ENCODE data around the gene SPOCK2. TPM values are rescaled to one million over a fixed set of nuclear protein-coding genes. Genes with fewer than 3 reads are reported as not detected.

SPOCK2 gene
- total RNA-seq, 2 experiments from 2014 or later = 423 to 424 TPM

- no peak for DNase-seq
- Mint-ChIP-seq H3K27ac (no peak overlapping the region), H3K4me3 (no peak overlapping the region), H3K9me3 (no peaks in the 10 kb centered on the region), H3K4me1 (peaks cover 52% of the 10 kb centered on the region), H3K27me3 (no peaks in the 10 kb centered on the region), H3K36me3 (ENCODE audit: low read depth) (peaks cover 34% of the 10 kb centered on the region)
- ChIA-PET CTCF (interaction anchor here (0.5 to 1.4 kb wide), 3 partner anchors 8 to 82 kb away, joined by 3 to 6 read pairs (median 5); no protein-coding TSS in a partner anchor), POLR2A (interaction anchor here (0.7 kb wide), 1 partner anchor 1001 kb away, joined by 10 read pairs; no protein-coding TSS in a partner anchor)
Observed at GRCh38 chr10:72093450-72093849, 5.1 kb upstream of the SPOCK2 start.

- Mint-ChIP-seq H3K36me3 (ENCODE audit: low read depth) (peaks cover 37% of the 10 kb centered on the region), H3K27me3 (no peaks in the 10 kb centered on the region), H3K27ac (no peak overlapping the region), H3K4me3 (no peak overlapping the region), H3K9me3 (no peaks in the 10 kb centered on the region), H3K4me1 (peaks cover 52% of the 10 kb centered on the region)
- ChIA-PET POLR2A (interaction anchor here (0.6 kb wide), 1 partner anchor 205 kb away, joined by 3 read pairs; no protein-coding TSS in a partner anchor), CTCF (interaction anchor here (0.5 to 1.4 kb wide), 4 partner anchors 8 to 82 kb away, joined by 3 to 6 read pairs (median 4); no protein-coding TSS in a partner anchor)
- no peak for DNase-seq
Observed at GRCh38 chr10:72092987-72093386, 4.6 kb upstream of the SPOCK2 start.

- Mint-ChIP-seq H3K36me3 (ENCODE audit: low read depth) (peaks cover 34% of the 10 kb centered on the region), H3K4me3 (no peak overlapping the region), H3K27ac (peak overlapping the region; percentile 7), H3K4me1 (peaks cover 47% of the 10 kb centered on the region), H3K9me3 (no peaks in the 10 kb centered on the region), H3K27me3 (no peaks in the 10 kb centered on the region)
- ChIA-PET POLR2A (interaction anchor here (0.6 kb wide), 1 partner anchor 205 kb away, joined by 3 read pairs; no protein-coding TSS in a partner anchor), CTCF (interaction anchor here (0.6 to 1.4 kb wide), 3 partner anchors 9 to 45 kb away, joined by 3 to 6 read pairs (median 5); no protein-coding TSS in a partner anchor)
- DNase-seq = no peak
Observed at GRCh38 chr10:72092171-72092924, 4.0 kb upstream of the SPOCK2 start.

GRCh38 chr10:72090326-72090725 is 2.0 kb upstream of the SPOCK2 start:
- Mint-ChIP-seq H3K4me1 (peaks cover 45% of the 10 kb centered on the region), H3K4me3 (no peak overlapping the region), H3K9me3 (no peaks in the 10 kb centered on the region), H3K27ac (peak overlapping the region; percentile 100), H3K36me3 (ENCODE audit: low read depth) (peaks cover 38% of the 10 kb centered on the region), H3K27me3 (no peaks in the 10 kb centered on the region)
- no peak for DNase-seq
- CTCF ChIA-PET = interaction anchor here (0.6 to 1.4 kb wide), 3 partner anchors 111 to 245 kb away, joined by 3 read pairs; no protein-coding TSS in a partner anchor
- POLR2A ChIA-PET = no interaction called here

GRCh38 chr10:72089618-72090017 is 1.3 kb upstream of the SPOCK2 start:
- ChIA-PET CTCF (interaction anchor here (0.6 to 1.4 kb wide), 5 partner anchors 22 to 248 kb away, joined by 3 to 4 read pairs (median 3); no protein-coding TSS in a partner anchor), POLR2A (interaction anchor here (1.0 kb wide), 1 partner anchor 18 kb away, joined by 4 read pairs; no protein-coding TSS in a partner anchor)
- H3K36me3 Mint-ChIP-seq (ENCODE audit: low read depth) = peaks cover 41% of the 10 kb centered on the region
- H3K27ac Mint-ChIP-seq = peak overlapping the region; percentile 100
- peaks cover 48% of the 10 kb centered on the region for H3K4me1 Mint-ChIP-seq
- H3K9me3 Mint-ChIP-seq = no peaks in the 10 kb centered on the region
- no peaks in the 10 kb centered on the region for H3K27me3 Mint-ChIP-seq
- DNase-seq = no peak
- peak overlapping the region; percentile 68 for H3K4me3 Mint-ChIP-seq

- peak overlapping the region; percentile 100 for H3K27ac Mint-ChIP-seq
- no peaks in the 10 kb centered on the region for H3K27me3 Mint-ChIP-seq
- DNase-seq = peak; percentile 64
- H3K4me3 Mint-ChIP-seq = peak overlapping the region; percentile 99
- H3K36me3 Mint-ChIP-seq (ENCODE audit: low read depth) = peaks cover 41% of the 10 kb centered on the region
- H3K4me1 Mint-ChIP-seq = peaks cover 48% of the 10 kb centered on the region
- H3K9me3 Mint-ChIP-seq = no peaks in the 10 kb centered on the region
- ChIA-PET CTCF (interaction anchor here (0.6 to 1.4 kb wide), 7 partner anchors 11 to 518 kb away, joined by 3 to 5 read pairs (median 3); no protein-coding TSS in a partner anchor), POLR2A (interaction anchor here (0.8 to 1.0 kb wide), 3 partner anchors 10 to 27 kb away, joined by 3 to 4 read pairs (median 4); no protein-coding TSS in a partner anchor)
Observed at GRCh38 chr10:72088889-72089575, 681 bp upstream of the SPOCK2 start.

- CTCF ChIA-PET = interaction anchor here (0.7 to 1.1 kb wide), 3 partner anchors 9 to 123 kb away, joined by 3 read pairs; no protein-coding TSS in a partner anchor
- no peaks in the 10 kb centered on the region for H3K27me3 Mint-ChIP-seq
Observed at GRCh38 chr10:72087392-72087968, 871 bp downstream of the SPOCK2 start.

GRCh38 chr10:72086466-72087391 is 1.6 kb downstream of the SPOCK2 start:
- no peaks in the 10 kb centered on the region for H3K9me3 Mint-ChIP-seq
- H3K36me3 Mint-ChIP-seq (ENCODE audit: low read depth) = peaks cover 53% of the 10 kb centered on the region
- peaks cover 65% of the 10 kb centered on the region for H3K4me1 Mint-ChIP-seq
- H3K4me3 Mint-ChIP-seq = peak overlapping the region; percentile 79
- DNase-seq = peak; percentile 79
- H3K27ac Mint-ChIP-seq = peak overlapping the region; percentile 93
- H3K27me3 Mint-ChIP-seq = no peaks in the 10 kb centered on the region
- POLR2A ChIA-PET = no interaction called here
- CTCF ChIA-PET = interaction anchor here (0.7 kb wide), 1 partner anchor 8 kb away, joined by 3 read pairs; no protein-coding TSS in a partner anchor

More at GRCh38 chr10:72087392-72087968, 871 bp downstream of the SPOCK2 start:
- peak; percentile 50 for DNase-seq
- Mint-ChIP-seq H3K9me3 (no peaks in the 10 kb centered on the region), H3K36me3 (ENCODE audit: low read depth) (peaks cover 50% of the 10 kb centered on the region), H3K4me1 (peaks cover 60% of the 10 kb centered on the region), H3K27ac (peak overlapping the region; percentile 93), H3K4me3 (peak overlapping the region; percentile 79)
- POLR2A ChIA-PET = no interaction called here

- peaks cover 59% of the 10 kb centered on the region for H3K36me3 Mint-ChIP-seq (ENCODE audit: low read depth)
- POLR2A ChIA-PET = interaction anchor here (0.6 kb wide), 1 partner anchor 9 kb away, joined by 4 read pairs; no protein-coding TSS in a partner anchor
- H3K27ac Mint-ChIP-seq = peak overlapping the region; percentile 83
- no peak for DNase-seq
- H3K9me3 Mint-ChIP-seq = no peaks in the 10 kb centered on the region
- peak overlapping the region; percentile 79 for H3K4me3 Mint-ChIP-seq
- H3K27me3 Mint-ChIP-seq = no peaks in the 10 kb centered on the region
- CTCF ChIA-PET = interaction anchor here (2.0 kb wide), 1 partner anchor 251 kb away, joined by 8 read pairs; no protein-coding TSS in a partner anchor
- H3K4me1 Mint-ChIP-seq = peaks cover 71% of the 10 kb centered on the region
Observed at GRCh38 chr10:72085864-72086465, 2.4 kb downstream of the SPOCK2 start.

- peaks cover 76% of the 10 kb centered on the region for H3K4me1 Mint-ChIP-seq
- ChIA-PET CTCF (interaction anchor here (1.1 to 2.0 kb wide), 3 partner anchors 9 to 252 kb away, joined by 3 to 8 read pairs (median 3); no protein-coding TSS in a partner anchor), POLR2A (no interaction called here)
- H3K4me3 Mint-ChIP-seq = peak overlapping the region; percentile 79
- H3K9me3 Mint-ChIP-seq = no peaks in the 10 kb centered on the region
- DNase-seq = no peak
- peaks cover 62% of the 10 kb centered on the region for H3K36me3 Mint-ChIP-seq (ENCODE audit: low read depth)
- H3K27me3 Mint-ChIP-seq = no peaks in the 10 kb centered on the region
- peak overlapping the region; percentile 83 for H3K27ac Mint-ChIP-seq
Observed at GRCh38 chr10:72085166-72085565, 3.2 kb downstream of the SPOCK2 start.

Data from activated CD4-positive, alpha-beta T cell treated with anti-CD3 and anti-CD28 coated beads, Interleukin-2, amount 10 ng/mL, durations not matched to agents 7 days and 5 days (primary cell).